Smooth muscle cell (in vitro differentiated cells): Measurements from ENCODE around the gene SCARF1. TPM values are rescaled to one million over a fixed set of nuclear protein-coding genes. Genes with fewer than 3 reads are reported as not detected.

Experiments used
- DNase-seq: peaks from one replicate; lab custom pipeline; 2025; ENCODE audit not compliant: unreplicated experiment; lab: John Stamatoyannopoulos, UW
- H2AFZ ChIP-seq: fragments of 200-600 bp; sonication (generic); 2 replicates; pipeline ENCODE4 v1.6.0; 2016; ENCODE audit warnings: antibody characterized with exemption, low read depth, mild to moderate bottlenecking
- H3F3A ChIP-seq: fragments of 200-600 bp; sonication (generic); 2 replicates; pipeline ENCODE4 v1.6.0; 2017; ENCODE audit warnings: antibody characterized with exemption, low read depth
- H3K27ac ChIP-seq: fragments of 200-600 bp; sonication (generic); 2 replicates; pipeline ENCODE4 v1.5.1; 2016; ENCODE audit warnings: low read depth, mild to moderate bottlenecking
- H3K27me3 ChIP-seq: fragments of 200-600 bp; sonication (generic); 2 replicates; pipeline ENCODE4 v1.6.1; 2016; ENCODE audit warnings: low read depth, mild to moderate bottlenecking
- H3K36me3 ChIP-seq: fragments of 200-600 bp; sonication (generic); 2 replicates; pipeline ENCODE4 v1.5.1; 2016; ENCODE audit warnings: low read depth
- H3K4me1 ChIP-seq: fragments of 200-600 bp; sonication (generic); 2 replicates; pipeline ENCODE4 v1.5.1; 2016; ENCODE audit warnings: low read depth
- H3K4me2 ChIP-seq: fragments of 200-600 bp; sonication (generic); 2 replicates; pipeline ENCODE4 v1.6.0; 2016; ENCODE audit warnings: mild to moderate bottlenecking
- H3K4me3 ChIP-seq: fragments of 200-600 bp; sonication (generic); 2 replicates; pipeline ENCODE4 v1.5.1; 2016; ENCODE audit warnings: mild to moderate bottlenecking
- H3K79me2 ChIP-seq: fragments of 200-600 bp; sonication (generic); 2 replicates; pipeline ENCODE4 v1.6.0; 2016; ENCODE audit warnings: low read depth, mild to moderate bottlenecking
- H3K9ac ChIP-seq: fragments of 200-600 bp; sonication (generic); 2 replicates; pipeline ENCODE4 v1.6.0; 2016; ENCODE audit warnings: low read depth
- H3K9me3 ChIP-seq: fragments of 200-600 bp; sonication (generic); replicated peaks from 2 replicates; pipeline ENCODE4 v1.5.1; 2016; ENCODE audit warnings: low read depth
- H4K20me1 ChIP-seq: fragments of 200-600 bp; sonication (generic); 2 replicates; pipeline ENCODE4 v1.6.0; 2016; ENCODE audit warnings: low read depth
- CTCF ChIP-seq: fragments of 200-600 bp; sonication (generic); IDR thresholded peaks from 2 replicates; pipeline ENCODE4 v1.5.1; 2017; ENCODE audit warnings: borderline replicate concordance, mild to moderate bottlenecking, antibody characterized with exemption; ENCODE audit not compliant: insufficient read depth, poor library complexity, severe bottlenecking
- WGBS: methylation state at CpG from one replicate; pipeline ENCODE4 v1.1.7; 2016; ENCODE audit warnings: low lambda C conversion rate; 5-methylcytosine and 5-hydroxymethylcytosine counted together
- polyA plus RNA-seq: library from polyadenylated mRNA; unstranded; fragments of >200 nt; fragmentation: Nextera tagmentation; extraction: Ambion mirVana; gene quantifications from 2 replicates; pipeline ENCODE4 v1.2.1, GENCODE V29; 2016
- total RNA-seq: library from RNA; depleted of rRNA; stranded (reverse); fragments of >200 nt; gene quantifications from 2 replicates; pipeline ENCODE4 v1.2.3, GENCODE V29; 2014

Gene SCARF1
- total and polyA plus RNA-seq, 2 experiments from 2014 or later: 0.11 to 0.63 TPM

DNA sequence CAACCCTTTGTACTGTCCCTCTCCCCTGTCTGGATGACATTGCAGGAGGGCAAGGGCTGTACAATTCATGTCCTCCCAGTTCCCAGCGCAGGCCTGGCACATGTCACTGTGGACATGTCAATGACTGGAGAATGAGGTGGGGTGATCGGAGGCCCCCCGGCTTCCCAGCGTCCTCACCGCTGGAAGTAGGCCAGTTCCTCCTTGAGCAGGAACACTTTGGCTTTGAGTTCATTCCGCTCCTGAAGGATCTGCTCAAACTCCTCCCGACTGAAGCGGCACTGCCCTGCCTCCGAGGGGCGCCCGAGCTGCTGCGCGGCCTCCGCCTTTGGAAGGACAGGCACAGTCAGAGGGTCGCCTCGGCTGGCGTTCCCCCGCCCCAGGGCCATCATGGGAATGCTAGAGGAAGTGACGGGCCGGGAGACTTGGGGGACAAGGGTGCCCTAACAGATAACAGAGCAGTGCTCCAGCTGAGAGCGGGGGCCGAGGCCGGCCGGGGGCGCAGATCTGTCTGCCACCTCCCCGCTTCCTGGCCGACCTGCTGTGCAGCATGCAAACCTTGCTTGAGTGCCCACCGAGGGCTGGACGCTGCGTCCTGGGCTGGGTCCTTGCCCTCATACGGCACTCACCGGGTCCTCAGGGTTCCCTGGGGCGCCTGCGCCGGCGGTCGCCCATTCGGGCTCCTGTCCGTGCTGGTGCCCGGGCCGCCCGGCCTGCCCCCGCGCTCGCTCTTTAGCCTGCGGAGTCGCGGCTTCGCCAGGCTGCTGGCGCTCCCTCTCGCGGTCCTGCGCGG is 2.8 kb upstream of the SCARF1 start:
- WGBS: 15% methylated on average over 53 of the region's 54 CpGs
- H3K27me3 ChIP-seq: no peaks in the 10 kb centered on the region
- H3K4me2 ChIP-seq: peak overlapping the region; percentile 91
- H3K9me3 ChIP-seq: no peaks in the 10 kb centered on the region
- peak overlapping the region; percentile 58 for H2AFZ ChIP-seq
- H3K4me3 ChIP-seq: peak overlapping the region; percentile 56
- peaks cover 55% of the 10 kb centered on the region for H3F3A ChIP-seq
- H4K20me1 ChIP-seq: peaks cover 23% of the 10 kb centered on the region
- TF ChIP-seq CTCF: no peak
- peaks cover 8% of the 10 kb centered on the region for H3K36me3 ChIP-seq
- H3K9ac ChIP-seq: no peak overlapping the region
- H3K79me2 ChIP-seq: no peaks in the 10 kb centered on the region
- H3K4me1 ChIP-seq: peaks cover 13% of the 10 kb centered on the region
- peak overlapping the region; percentile 55 for H3K27ac ChIP-seq
- DNase-seq: no peak

DNA sequence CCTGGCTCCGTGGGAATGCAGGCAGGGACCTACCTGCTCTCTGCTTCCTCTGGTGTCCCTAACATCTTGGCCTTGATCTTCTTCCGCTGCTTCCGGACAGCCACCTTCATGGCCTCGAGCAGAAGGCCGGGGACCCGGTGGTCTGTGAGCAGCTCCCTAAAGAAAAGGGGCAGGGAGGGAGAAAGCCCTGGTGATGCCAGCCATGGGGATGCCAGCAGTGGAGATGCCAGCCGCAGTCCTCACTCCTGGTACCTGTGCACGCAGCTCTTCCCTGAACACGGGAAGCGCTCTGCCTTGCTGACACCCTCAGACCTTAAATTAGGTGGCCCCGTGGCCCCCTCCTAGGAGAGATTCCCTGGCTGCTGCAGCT is 2.3 kb upstream of the SCARF1 start:
- Histone ChIP-seq H3K4me1 (peaks cover 13% of the 10 kb centered on the region), H3K27ac (no peak overlapping the region), H3K27me3 (no peaks in the 10 kb centered on the region), H3K79me2 (no peaks in the 10 kb centered on the region), H2AFZ (no peak overlapping the region), H3K9me3 (no peaks in the 10 kb centered on the region), H3K36me3 (peaks cover 2% of the 10 kb centered on the region), H3K4me3 (no peak overlapping the region), H4K20me1 (peaks cover 23% of the 10 kb centered on the region), H3K9ac (no peak overlapping the region), H3F3A (peaks cover 50% of the 10 kb centered on the region), H3K4me2 (peak overlapping the region; percentile 91)
- no peak for TF ChIP-seq CTCF
- DNase-seq: no peak
- 88% methylated on average over 11 of the region's 11 CpGs for WGBS

DNA sequence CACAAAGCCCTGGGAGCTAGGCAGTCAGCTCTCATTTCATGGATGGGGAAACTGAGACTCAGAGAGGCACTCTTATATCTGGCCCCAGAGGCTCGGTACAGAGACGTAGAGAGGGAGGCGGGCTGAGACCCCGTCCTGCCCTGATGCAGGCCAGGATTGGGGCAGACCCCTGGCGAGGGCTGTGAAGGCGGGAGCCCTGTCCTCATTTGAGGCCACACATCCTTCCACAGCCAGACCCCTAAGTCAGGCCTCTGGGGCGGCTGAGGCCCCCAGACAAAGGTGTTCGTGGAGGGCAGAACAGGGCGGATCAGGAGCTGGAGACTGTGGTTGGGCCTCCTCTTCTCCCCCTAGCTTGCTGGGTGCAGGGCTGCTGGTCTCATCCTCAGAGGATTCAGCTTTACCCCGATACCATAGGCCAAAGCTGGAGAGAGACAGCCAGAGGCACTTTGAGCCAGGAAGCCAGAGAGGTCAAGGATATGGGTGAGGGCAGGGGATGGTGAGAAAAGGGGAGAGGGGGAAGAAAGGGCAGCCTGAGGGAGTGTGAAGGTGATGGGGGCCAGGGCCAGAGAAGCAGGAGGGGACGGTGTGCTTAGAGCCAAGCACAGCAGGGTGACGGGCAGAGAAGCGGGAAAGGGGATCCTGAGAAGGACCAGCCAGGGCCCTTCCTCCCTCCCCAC is 805 bp upstream of the SCARF1 start:
- TF ChIP-seq CTCF: no peak
- DNase-seq: no peak

More for the DNA sequence above, 805 bp upstream of the SCARF1 start:
- H3F3A ChIP-seq: peaks cover 35% of the 10 kb centered on the region
- no peaks in the 10 kb centered on the region for H3K9me3 ChIP-seq
- H3K27ac ChIP-seq: no peak overlapping the region
- no peaks in the 10 kb centered on the region for H3K27me3 ChIP-seq
- peaks cover 13% of the 10 kb centered on the region for H3K4me1 ChIP-seq
- WGBS: 89% methylated on average over 13 of the region's 13 CpGs
- H3K79me2 ChIP-seq: no peaks in the 10 kb centered on the region
- H3K4me3 ChIP-seq: no peak overlapping the region
- H3K36me3 ChIP-seq: no peaks in the 10 kb centered on the region
- peaks cover 14% of the 10 kb centered on the region for H4K20me1 ChIP-seq
- no peak overlapping the region for H3K9ac ChIP-seq
- no peak overlapping the region for H3K4me2 ChIP-seq
- H2AFZ ChIP-seq: no peak overlapping the region
